Measurements from ENCODE around the gene RELB.

- TF ChIP-seq HDGF (IDR thresholded peaks at IDR 0.05), result no peak
- no peak for TF ChIP-seq CREM (IDR thresholded peaks at IDR 0.05; ENCODE audit: low read depth)
- no peak for TF ChIP-seq CUX1 (IDR thresholded peaks at IDR 0.05; ENCODE audit: insufficient replicate concordance, low read depth, low read length)
- no peak for TF ChIP-seq PAX8 (IDR thresholded peaks at IDR 0.05)
- TF ChIP-seq ELK1 (IDR thresholded peaks at IDR 0.05; ENCODE audit: low read depth, low read length), result no peak
- TF ChIP-seq PKNOX1 (IDR thresholded peaks at IDR 0.05), result no peak
- TF ChIP-seq NFYB (IDR thresholded peaks at IDR 0.05; ENCODE audit: insufficient read depth, low read depth, low read length), result no peak
- no peak for TF ChIP-seq YY1 (IDR thresholded peaks at IDR 0.05; ENCODE audit: low read depth, low read length)
- no peak for TF ChIP-seq TAF1 (IDR thresholded peaks at IDR 0.05; ENCODE audit: borderline replicate concordance, low read depth, low read length)
- no peak for TF ChIP-seq CTCF (IDR thresholded peaks at IDR 0.05 in 2 of 3, conservative IDR thresholded peaks at IDR 0.05 in 1 of 3; ENCODE audit: control insufficient read depth in 2 of 3, extremely low read depth in 1 of 3, insufficient read depth in 1 of 3, low read depth in 3 of 3, low read length in 3 of 3)
- TF ChIP-seq ZNF274 (IDR thresholded peaks at IDR 0.05; ENCODE audit: insufficient read depth, insufficient read length), result no peak
- TF ChIP-seq POLR2A (IDR thresholded peaks at IDR 0.05; ENCODE audit: low read depth, low read length), result no peak
- no peak for TF ChIP-seq NFIC (IDR thresholded peaks at IDR 0.05; ENCODE audit: low read depth, low read length)
Observed at GRCh38 chr19:45061965-45062364, 60.7 kb downstream of the RELB start.
